OCI-LY7 (cell line): ENCODE results near the gene TSPAN12.

Source experiments
- CTCF ChIP-seq: fragments of 200-600 bp; sonication (generic); conservative IDR thresholded peaks from 2 replicates; pipeline ENCODE4 v1.5.1; 2014; ENCODE audit warnings: mild to moderate bottlenecking, antibody characterized with exemption, low read length, moderate library complexity, mixed read lengths
- EZH2phosphoT487 ChIP-seq: fragments of 200-600 bp; sonication (generic); IDR thresholded peaks from 2 replicates; pipeline ENCODE4 v1.6.1; 2018; ENCODE audit warnings: low read depth, borderline replicate concordance, mild to moderate bottlenecking, mixed run types, antibody characterized with exemption, low read length, moderate library complexity, mixed read lengths

DNA sequence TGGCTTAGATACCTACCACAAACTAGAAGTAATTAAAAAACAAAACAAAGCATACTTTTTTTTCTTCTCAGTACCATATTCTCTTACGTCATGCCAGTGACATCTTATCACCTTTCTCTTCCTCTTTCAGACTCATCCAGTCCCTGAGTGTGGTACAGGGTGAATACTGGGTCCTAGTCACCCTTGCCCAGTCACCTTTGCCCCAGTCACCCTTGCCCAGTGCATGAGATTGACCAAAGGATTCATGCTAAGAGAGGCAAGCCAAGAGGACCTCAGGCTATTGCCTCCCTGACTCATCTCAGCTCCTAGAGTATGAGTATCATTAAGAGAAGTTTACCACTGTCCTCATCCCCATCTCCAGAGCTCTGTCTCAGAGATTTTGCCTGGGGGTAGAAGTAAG lies 10.0 kb upstream of the TSPAN12 start:
- TF ChIP-seq CTCF (no peak), EZH2phosphoT487 (no peak)
